Measurements from ENCODE around the gene SLX4IP. TPM values are rescaled to one million over a fixed set of nuclear protein-coding genes. Genes with fewer than 3 reads are reported as not detected.
A peak's percentile ranks its signal among the peaks of the same experiment; 100 is the strongest.

The SLX4IP gene
- polyA plus RNA-seq, 2 of the 4 experiments (the other 2 are of a cell fraction) = 3.4 to 7.5 TPM

DNA sequence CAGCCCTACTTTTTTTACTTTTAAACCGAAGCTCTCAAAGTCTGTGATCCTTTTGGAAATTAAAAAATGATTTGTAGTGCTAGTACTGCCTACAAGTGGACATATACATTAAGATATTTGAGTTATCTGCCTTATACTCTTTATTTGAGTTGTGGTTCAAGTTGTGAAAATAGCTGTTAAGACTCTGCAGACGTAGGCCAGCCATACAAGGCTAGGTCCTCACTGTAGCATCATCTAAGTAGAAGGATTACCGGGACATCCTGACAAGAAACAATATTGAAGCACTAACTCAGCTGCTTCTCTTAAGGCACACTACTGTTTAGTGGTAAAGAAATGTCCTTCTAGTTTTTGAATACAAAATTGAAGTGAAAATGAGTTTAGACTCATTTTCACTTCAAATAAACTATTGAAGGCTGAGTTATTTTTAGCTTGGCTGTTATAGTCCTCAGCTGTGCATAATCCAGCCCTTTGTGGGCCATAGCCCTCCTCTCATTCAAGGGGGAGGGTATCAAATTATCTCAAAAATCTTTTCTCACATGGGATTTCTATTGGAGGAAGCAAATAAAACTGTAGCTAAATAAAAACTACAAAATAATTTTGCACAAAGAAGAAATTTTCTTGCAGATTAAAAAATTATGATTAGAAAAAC lies 170.6 kb downstream of the SLX4IP start (continued):
- TF ChIP-seq KDM5A (IDR thresholded peaks at IDR 0.05) (no peak), RARB (CRISPR knock-in tag; IDR thresholded peaks at IDR 0.05) (no peak), EHF (CRISPR knock-in tag; IDR thresholded peaks at IDR 0.05) (no peak)
- TF ChIP-seq, protein P1, sequence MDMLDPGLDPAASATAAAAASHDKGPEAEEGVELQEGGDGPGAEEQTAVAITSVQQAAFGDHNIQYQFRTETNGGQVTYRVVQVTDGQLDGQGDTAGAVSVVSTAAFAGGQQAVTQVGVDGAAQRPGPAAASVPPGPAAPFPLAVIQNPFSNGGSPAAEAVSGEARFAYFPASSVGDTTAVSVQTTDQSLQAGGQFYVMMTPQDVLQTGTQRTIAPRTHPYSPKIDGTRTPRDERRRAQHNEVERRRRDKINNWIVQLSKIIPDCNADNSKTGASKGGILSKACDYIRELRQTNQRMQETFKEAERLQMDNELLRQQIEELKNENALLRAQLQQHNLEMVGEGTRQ (IDR thresholded peaks at IDR 0.05) = no peak

DNA sequence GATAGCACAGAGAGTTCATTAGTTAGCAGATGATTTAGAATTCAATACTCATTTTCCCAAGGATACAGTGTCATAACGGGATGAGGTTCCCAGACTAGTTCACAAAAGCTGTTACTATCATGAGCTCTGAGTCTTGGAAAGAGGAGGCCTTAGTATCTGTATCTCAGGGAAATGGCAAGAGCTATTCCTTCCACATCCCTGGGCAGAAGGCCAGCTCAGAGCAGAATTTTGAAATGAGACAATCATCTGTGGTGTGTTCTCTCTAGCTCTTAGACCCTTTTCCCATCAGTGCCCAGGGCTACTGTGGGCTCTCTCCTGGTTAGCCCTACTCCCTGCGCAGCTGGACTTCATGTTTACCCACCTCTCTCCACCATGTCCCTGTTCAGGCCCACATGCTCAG lies 174.2 kb downstream of the SLX4IP start:
- peak overlapping the region; percentile 22 to 49; a peak in 4 of 6 replicates for H3K27ac ChIP-seq
- FAIRE-seq = no peak
- H3K4me2 ChIP-seq = no peak overlapping the region
- H3K4me3 ChIP-seq = no peak overlapping the region
- TF ChIP-seq MAZ (IDR thresholded peaks at IDR 0.05; ENCODE audit: borderline replicate concordance, low read depth, low read length) = no peak
- no peak for TF ChIP-seq SREBF2 (IDR thresholded peaks at IDR 0.05)
- TF ChIP-seq FOSL2 (IDR thresholded peaks at IDR 0.05) = no peak
- TF ChIP-seq FOSL2 (CRISPR knock-in tag; IDR thresholded peaks at IDR 0.05) = no peak
- TF ChIP-seq, protein P2, sequence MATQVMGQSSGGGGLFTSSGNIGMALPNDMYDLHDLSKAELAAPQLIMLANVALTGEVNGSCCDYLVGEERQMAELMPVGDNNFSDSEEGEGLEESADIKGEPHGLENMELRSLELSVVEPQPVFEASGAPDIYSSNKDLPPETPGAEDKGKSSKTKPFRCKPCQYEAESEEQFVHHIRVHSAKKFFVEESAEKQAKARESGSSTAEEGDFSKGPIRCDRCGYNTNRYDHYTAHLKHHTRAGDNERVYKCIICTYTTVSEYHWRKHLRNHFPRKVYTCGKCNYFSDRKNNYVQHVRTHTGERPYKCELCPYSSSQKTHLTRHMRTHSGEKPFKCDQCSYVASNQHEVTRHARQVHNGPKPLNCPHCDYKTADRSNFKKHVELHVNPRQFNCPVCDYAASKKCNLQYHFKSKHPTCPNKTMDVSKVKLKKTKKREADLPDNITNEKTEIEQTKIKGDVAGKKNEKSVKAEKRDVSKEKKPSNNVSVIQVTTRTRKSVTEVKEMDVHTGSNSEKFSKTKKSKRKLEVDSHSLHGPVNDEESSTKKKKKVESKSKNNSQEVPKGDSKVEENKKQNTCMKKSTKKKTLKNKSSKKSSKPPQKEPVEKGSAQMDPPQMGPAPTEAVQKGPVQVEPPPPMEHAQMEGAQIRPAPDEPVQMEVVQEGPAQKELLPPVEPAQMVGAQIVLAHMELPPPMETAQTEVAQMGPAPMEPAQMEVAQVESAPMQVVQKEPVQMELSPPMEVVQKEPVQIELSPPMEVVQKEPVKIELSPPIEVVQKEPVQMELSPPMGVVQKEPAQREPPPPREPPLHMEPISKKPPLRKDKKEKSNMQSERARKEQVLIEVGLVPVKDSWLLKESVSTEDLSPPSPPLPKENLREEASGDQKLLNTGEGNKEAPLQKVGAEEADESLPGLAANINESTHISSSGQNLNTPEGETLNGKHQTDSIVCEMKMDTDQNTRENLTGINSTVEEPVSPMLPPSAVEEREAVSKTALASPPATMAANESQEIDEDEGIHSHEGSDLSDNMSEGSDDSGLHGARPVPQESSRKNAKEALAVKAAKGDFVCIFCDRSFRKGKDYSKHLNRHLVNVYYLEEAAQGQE (IDR thresholded peaks at IDR 0.05) = no peak
- TF ChIP-seq, protein P1 (IDR thresholded peaks at IDR 0.05) = no peak
- ChIA-PET POLR2A (interaction anchor here (0.9 kb wide), 1 partner anchor 14 kb away, joined by 3 read pairs; no protein-coding TSS in a partner anchor), CTCF (interaction anchor here (0.5 to 2.7 kb wide), 7 partner anchors 19 to 1096 kb away, joined by 3 to 10 read pairs (median 3); no protein-coding TSS in a partner anchor)
- peaks cover 27% of the 10 kb centered on the region for H3K4me1 ChIP-seq
- WGBS (ENCODE audit: missing lambda C conversion rate) = 98% methylated on average over 2 of the region's 2 CpGs
- H3K9me3 ChIP-seq = no peaks in the 10 kb centered on the region
- no peak for ATAC-seq
- no peak for DNase-seq (ENCODE audit: low read depth in 1 of 2, low spot score in 1 of 2)

DNA sequence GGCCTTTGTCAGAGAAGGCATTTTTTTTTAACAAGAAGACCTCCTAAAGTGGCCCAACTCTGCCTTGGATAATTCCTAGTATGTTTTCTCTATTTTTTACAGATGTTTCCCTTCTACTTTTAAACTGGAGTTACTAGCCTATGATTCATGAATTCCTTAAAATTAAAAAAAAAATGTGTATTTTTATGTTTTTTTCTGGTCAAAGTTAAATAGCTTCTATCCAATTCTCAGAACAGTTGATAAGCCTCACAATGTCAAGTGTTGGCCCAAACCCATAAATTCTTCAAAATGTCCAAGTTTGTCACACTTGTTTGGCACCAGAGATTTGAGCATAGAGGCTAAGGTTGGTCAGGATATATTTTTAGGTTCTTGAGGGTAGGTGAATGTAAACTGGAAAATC lies 174.7 kb downstream of the SLX4IP start:
- no peak for ATAC-seq
- DNase-seq (ENCODE audit: low read depth in 1 of 2, low spot score in 1 of 2) = no peak
- no peak for FAIRE-seq
- Histone ChIP-seq H3K9me3 (no peaks in the 10 kb centered on the region), H3K4me1 (peaks cover 24% of the 10 kb centered on the region), H3K27ac (peak overlapping the region; percentile 22 to 49; a peak in 4 of 6 replicates), H3K4me2 (no peak overlapping the region), H3K4me3 (no peak overlapping the region)
- CTCF ChIA-PET = interaction anchor here (1.0 to 2.7 kb wide), 3 partner anchors 18 to 57 kb away, joined by 3 to 10 read pairs (median 5); no protein-coding TSS in a partner anchor
- POLR2A ChIA-PET = interaction anchor here (0.9 kb wide), 1 partner anchor 13 kb away, joined by 3 read pairs; no protein-coding TSS in a partner anchor
- TF ChIP-seq, protein P2 (IDR thresholded peaks at IDR 0.05) = no peak
- no peak for TF ChIP-seq NR3C1 (IDR thresholded peaks at IDR 0.05)
- no peak for TF ChIP-seq EP300 (IDR thresholded peaks at IDR 0.05)
- no peak for TF ChIP-seq FOXS1 (CRISPR knock-in tag; IDR thresholded peaks at IDR 0.05)
- TF ChIP-seq NPAS2 (CRISPR knock-in tag; IDR thresholded peaks at IDR 0.05; ENCODE audit: borderline replicate concordance) = no peak
- TF ChIP-seq CEBPB (IDR thresholded peaks at IDR 0.05) = no peak
- TF ChIP-seq, protein P3, sequence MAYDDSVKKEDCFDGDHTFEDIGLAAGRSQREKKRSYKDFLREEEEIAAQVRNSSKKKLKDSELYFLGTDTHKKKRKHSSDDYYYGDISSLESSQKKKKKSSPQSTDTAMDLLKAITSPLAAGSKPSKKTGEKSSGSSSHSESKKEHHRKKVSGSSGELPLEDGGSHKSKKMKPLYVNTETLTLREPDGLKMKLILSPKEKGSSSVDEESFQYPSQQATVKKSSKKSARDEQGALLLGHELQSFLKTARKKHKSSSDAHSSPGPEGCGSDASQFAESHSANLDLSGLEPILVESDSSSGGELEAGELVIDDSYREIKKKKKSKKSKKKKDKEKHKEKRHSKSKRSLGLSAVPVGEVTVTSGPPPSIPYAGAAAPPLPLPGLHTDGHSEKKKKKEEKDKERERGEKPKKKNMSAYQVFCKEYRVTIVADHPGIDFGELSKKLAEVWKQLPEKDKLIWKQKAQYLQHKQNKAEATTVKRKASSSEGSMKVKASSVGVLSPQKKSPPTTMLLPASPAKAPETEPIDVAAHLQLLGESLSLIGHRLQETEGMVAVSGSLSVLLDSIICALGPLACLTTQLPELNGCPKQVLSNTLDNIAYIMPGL (CRISPR knock-in tag; IDR thresholded peaks at IDR 0.05; ENCODE audit: borderline replicate concordance) = no peak
- TF ChIP-seq, protein P4, sequence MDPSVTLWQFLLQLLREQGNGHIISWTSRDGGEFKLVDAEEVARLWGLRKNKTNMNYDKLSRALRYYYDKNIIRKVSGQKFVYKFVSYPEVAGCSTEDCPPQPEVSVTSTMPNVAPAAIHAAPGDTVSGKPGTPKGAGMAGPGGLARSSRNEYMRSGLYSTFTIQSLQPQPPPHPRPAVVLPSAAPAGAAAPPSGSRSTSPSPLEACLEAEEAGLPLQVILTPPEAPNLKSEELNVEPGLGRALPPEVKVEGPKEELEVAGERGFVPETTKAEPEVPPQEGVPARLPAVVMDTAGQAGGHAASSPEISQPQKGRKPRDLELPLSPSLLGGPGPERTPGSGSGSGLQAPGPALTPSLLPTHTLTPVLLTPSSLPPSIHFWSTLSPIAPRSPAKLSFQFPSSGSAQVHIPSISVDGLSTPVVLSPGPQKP (IDR thresholded peaks at IDR 0.05; ENCODE audit: low read depth, low read length) = no peak
- TF ChIP-seq RNF2 (IDR thresholded peaks at IDR 0.05; ENCODE audit: borderline replicate concordance, low read depth) = no peak
- no peak for TF ChIP-seq HOXB5 (CRISPR knock-in tag; IDR thresholded peaks at IDR 0.05)
- no peak for TF ChIP-seq TP53 (CRISPR knock-in tag; IDR thresholded peaks at IDR 0.05)
- no peak for TF ChIP-seq PHF8 (IDR thresholded peaks at IDR 0.05; ENCODE audit: borderline replicate concordance, low read depth)
- TF ChIP-seq ZC3H11A (IDR thresholded peaks at IDR 0.05) = no peak
